Measurements from ENCODE around the gene SLC16A12.
"Not testable (repeated sequence)": the region's sequence is repeated elsewhere in the genome, so short reads cannot be mapped to it uniquely, and the experiment has no call there.

- TF ChIP-seq, protein P1, sequence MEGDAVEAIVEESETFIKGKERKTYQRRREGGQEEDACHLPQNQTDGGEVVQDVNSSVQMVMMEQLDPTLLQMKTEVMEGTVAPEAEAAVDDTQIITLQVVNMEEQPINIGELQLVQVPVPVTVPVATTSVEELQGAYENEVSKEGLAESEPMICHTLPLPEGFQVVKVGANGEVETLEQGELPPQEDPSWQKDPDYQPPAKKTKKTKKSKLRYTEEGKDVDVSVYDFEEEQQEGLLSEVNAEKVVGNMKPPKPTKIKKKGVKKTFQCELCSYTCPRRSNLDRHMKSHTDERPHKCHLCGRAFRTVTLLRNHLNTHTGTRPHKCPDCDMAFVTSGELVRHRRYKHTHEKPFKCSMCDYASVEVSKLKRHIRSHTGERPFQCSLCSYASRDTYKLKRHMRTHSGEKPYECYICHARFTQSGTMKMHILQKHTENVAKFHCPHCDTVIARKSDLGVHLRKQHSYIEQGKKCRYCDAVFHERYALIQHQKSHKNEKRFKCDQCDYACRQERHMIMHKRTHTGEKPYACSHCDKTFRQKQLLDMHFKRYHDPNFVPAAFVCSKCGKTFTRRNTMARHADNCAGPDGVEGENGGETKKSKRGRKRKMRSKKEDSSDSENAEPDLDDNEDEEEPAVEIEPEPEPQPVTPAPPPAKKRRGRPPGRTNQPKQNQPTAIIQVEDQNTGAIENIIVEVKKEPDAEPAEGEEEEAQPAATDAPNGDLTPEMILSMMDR (IDR thresholded peaks at IDR 0.05 in 4 of 5, conservative IDR thresholded peaks at IDR 0.05 in 1 of 5) = not testable (repeated sequence)
- not testable (repeated sequence) for TF ChIP-seq POLR2A (IDR thresholded peaks at IDR 0.05)
Observed at GRCh38 chr10:89410551-89410950, 124.8 kb downstream of the SLC16A12 start.
